Myocyte (in vitro differentiated cells): Measurements from ENCODE around the gene APOO. TPM values are rescaled to one million over a fixed set of nuclear protein-coding genes. Genes with fewer than 3 reads are reported as not detected.

ENCODE experiments used
- DNase-seq: peaks from one replicate; pipeline ENCODE4 v3.0.0-alpha.2; 2012; ENCODE audit warnings: low read depth
- polyA plus RNA-seq: library from polyadenylated mRNA; unstranded; fragments of >200 nt; gene quantifications from one replicate; pipeline ENCODE4 v1.2.1, GENCODE V29; 2012; ENCODE audit warnings: missing spikeins
- total RNA-seq: library from RNA; depleted of rRNA; stranded (reverse); fragments of >200 nt; gene quantifications from 2 replicates; pipeline ENCODE4 v1.2.3, GENCODE V29; 2014

APOO gene
- total RNA-seq = 19.6 and 25.6 TPM in 2 replicates
- 17.9 TPM for polyA plus RNA-seq

DNA sequence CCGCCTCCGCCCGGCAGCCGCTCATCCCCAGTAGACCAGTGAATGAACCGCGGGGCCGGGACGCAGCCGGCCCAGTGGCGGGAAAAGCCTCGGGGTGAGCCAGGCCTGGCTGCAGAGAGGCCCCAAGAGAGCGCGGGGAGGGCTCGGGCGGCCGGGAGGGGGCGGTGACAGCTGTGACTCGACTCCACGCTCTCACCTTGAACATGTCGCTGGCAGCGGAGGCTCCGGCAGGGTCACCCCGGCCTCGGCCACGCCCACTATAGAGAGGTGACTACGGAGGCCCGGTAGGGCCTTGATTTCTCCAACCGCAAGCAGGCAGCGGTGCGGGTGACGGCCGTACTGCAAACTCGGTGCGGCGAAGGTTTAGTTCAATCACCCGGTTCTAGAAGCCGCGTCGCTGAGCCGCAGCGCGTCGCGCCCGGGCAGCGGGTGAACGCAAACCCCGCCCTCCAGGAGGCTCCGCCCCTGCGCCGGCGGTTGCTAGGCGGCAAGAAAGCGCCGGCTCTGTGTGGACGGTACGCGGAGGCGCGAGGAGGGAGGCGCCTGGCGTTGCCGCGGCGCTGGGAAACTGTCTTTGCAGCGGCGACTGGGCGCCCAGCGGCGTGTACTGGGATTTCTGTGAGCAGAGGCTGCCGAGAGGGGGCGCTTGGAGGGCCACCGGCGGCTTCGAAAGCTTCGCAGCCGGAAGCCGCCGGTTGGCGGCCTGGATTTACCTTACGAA lies at the start of gene APOO, which contains the start of gene CXorf58:
Gene APOO, minus strand, starts transcription at position 441 of the 721 bp plus-strand sequence. Its CDS starts 236 bp downstream, at position 205.
Gene CXorf58, plus strand, starts transcription at position 509 of the 721 bp plus-strand sequence. CDS start 2,297 bp downstream, outside the sequence.
- peak; percentile 89 for DNase-seq

DNA sequence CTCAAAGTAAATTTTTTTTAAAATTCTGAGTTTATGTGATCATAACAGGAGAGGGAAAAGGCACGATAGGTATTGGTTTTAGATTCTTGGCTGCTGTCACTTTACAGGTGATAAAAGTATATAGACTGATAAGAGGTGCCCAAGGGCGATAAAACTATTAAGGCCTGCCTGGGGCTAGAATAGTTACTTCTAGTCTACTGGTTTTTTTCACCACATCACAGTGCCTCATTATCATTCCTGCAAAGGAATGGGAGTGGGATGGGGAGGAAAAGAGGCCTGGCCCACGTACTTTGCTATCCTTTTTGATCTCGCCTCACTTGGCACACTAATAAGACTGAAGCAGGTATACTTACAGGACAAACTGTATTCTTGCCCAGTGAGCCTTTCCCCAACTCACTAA lies 46.7 kb upstream of the APOO start:
- DNase-seq = no peak

DNA sequence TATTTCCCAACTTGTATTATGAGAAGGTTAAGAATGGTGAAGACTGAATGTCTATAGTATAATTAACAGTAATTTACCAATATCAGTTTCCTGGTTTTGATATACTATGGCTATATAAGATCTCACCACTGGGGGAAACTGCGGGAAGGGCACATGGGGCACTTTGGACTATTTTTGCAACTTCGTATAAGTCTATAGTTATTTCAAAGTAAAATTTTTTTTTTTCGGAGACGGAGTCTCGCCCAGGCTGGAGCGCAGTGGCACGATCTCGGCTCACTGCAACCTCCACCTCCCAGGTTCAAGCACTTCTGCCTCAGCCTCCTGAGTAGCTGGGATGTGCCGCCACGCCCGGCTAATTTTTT lies 46.2 kb upstream of the APOO start:
- no peak for DNase-seq

DNA sequence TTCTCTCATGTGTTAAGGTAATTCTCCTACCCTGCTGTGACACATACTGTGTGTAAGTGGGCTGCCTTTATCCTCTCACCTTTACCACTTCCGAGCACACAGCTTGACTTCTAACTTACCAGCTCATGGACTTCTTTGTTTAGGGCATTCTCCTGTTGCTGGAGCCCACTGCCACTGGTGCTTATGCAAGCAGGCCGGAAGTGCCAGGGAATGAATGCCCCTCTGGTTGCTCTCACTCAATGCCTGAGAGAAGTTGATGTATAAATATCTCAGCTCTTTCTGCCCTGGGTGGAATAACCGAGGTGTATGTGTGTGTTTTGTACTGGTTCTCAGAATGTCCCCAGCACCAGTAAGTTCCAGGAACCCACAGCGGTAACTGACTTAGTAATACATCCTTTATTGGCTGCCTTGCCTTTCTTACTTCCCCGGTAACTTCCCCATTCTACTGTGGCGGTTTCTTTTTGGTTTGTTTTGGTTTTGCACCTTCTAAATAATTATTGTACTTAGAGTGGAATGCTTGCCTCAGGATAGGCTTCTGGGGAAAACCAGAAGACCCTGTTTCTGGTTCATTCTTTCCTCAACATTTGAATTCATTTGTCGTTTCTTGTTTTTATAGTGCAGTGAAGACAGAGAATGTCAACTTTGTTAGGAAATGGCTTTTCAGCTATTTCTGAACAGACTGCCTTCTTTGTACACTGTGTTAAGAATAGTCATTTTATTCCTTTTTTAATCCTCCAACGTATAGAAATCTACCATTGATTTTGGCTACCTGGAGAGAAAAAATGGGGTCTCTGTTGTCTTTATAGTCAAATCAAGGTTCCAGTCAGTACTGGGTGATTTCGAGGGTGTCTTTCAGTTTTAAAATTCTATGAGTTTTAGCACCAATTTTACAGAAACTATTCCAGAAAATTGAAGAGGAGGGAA lies 45.5 kb upstream of the APOO start:
- DNase-seq = peak; percentile 3

DNA sequence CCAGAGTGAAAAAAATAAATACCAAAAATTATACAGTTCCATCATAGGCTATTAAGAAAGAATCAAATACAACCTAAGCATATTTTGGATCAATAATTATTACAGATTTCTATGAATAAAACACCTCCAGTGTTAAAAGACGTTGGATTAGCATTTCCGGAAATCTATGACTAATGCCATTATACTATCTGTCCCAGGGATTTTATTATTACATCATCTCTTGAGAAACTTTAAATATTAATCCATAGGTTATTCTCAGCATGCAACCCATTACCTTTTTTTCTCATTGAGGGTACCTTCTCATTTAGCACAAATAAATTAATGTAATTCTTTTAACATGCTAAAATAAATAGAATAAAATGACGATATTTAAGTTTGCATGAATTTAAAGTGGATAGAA lies 44.7 kb upstream of the APOO start:
- DNase-seq = no peak

DNA sequence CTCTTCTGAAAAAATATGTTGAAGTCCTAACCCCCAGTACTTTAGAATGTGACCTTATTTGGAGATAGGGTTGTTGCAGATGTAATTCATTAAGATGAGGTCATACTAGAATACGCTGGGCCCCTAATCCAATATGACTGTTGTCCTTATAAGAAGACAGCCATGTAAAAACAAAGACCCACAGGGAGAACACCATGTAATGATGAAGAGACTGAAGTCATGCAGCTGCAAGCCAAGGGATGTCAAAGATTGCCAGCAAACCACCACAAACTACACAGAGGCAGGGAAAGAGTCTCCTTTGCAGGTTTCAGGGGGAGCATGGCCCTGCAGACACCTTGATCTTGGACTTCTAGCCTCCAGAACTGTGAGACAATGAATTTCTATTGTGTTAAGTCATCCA lies 37.5 kb upstream of the APOO start:
- DNase-seq = no peak

DNA sequence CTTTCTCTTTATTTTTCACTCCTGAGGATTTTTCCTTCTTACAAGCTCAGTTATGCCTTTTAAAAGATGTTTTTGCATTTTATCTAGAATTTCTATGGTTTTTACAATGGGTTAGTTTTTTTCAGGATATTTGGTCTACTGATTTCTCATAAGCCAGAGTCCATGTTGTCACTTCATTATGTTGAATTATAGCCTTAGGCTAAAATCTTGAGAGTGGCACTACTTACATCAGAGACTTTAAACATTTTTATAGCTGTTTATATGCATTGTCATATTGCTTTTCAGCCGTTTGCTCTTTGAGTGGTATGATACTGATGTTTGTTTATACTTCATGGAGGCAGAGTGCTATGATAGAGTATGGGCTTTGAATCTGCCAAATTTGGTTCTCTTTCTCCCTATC lies 36.5 kb upstream of the APOO start:
- no peak for DNase-seq

DNA sequence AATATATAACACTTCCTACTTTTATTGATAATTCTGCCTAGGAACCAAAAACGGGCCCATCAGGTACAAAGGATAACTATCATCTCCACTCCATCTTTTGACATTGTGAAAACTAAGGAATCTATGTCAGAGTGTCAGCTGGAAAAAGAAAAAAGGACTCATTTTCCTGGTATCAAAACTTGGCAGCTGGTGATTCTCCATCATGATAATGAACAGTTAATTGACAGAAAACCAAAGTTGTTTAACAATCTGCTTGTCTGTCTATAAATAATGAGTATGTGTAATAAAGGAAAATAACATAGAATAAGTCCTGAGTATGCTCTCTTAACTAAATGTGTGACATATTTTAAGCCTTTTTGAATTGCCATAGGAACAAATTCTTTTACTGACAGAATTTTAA lies 31.5 kb upstream of the APOO start:
- no peak for DNase-seq

DNA sequence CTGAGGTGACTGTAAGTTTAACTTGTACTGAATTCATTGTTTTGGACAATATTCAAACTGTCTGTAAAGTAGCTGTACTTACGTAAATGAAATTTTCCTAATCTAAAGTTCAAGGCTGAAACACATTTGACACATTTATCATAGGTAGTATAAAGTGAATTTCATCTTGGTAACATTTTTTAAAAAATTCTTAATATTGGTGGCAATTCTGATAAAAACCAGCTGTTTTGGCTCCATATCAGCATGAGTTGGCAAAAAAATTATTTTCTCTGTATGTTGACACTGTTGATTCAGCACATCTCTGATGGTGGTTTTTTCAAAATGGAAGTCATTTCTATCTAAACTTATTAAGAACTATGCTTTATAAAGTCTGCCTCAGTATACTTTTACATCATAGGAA lies 31.0 kb upstream of the APOO start:
- no peak for DNase-seq

DNA sequence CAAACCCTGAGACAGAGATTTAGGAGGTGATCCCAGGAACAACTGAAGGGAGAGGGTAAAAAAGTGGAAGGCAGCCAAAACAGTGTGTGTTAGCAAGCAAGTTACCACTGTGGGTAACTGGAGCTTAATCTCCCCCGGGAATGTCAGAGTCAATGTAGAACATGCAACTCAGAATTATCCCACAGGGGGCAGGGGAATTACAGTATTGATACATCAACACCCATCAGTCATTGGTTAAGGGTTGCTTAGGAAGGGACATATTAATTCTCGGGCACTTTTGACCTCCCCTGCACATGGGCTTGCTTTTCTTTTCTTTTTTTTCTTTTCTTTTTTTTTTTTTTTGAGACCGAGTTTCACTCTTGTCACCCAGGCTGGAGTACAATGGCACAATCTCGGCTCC lies 29.4 kb upstream of the APOO start:
- DNase-seq = peak; percentile 14

DNA sequence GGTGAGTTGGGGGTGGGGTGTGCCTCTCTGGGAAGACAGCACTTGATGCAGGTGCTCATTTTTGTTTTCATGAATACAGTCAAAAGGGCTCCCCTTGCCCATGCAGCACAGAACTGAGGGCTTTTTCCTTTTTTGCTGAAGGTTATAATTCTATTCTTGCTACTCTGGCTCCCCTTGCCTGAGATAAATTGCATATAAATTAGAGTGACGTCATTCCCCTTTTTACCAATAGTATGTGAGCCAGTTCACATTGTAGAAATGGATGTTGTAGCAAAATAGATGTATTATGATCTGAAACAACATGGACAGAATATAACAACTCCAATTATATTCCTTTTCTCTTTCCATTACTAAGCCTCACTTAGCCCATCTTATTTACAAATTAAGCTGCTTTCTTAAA lies 28.4 kb upstream of the APOO start:
- DNase-seq = no peak

DNA sequence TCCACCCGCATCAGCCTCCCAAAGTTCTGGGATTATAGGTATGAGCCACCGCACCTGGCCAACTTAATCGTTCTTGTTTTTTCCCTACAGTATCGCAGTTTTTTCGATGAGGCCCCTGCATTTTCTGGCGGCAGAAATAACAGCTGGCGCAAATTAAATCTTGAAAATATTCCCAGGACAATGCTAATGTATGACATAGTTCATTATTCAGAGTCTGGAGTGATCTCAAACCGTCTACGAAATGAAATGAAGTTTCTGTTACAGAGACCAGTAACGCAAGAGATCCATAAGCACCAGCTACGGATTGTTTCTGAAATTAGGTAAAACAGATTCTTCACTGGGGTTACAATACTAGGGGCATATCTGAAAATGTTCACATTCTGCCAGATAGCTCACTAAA lies 27.4 kb upstream of the APOO start:
- DNase-seq = no peak

DNA sequence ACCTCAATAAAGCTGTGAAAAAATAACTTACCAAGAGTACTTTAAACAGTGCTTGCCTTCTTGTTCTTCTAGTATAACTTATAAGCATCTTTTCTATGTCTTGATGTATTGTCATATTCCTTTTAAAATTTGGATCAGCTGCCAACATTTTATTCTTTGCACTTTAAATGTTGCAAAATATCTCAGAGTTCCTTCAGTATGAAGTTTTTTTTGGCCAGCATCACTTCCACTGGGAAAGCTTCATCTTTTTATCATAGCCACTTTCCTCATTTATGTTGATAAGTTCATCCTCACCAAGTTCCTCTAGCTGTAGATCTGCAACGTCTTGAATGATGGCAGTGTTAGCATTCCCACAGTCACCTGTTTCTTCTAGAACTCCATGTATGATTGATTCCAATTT lies 24.3 kb upstream of the APOO start:
- DNase-seq = no peak

DNA sequence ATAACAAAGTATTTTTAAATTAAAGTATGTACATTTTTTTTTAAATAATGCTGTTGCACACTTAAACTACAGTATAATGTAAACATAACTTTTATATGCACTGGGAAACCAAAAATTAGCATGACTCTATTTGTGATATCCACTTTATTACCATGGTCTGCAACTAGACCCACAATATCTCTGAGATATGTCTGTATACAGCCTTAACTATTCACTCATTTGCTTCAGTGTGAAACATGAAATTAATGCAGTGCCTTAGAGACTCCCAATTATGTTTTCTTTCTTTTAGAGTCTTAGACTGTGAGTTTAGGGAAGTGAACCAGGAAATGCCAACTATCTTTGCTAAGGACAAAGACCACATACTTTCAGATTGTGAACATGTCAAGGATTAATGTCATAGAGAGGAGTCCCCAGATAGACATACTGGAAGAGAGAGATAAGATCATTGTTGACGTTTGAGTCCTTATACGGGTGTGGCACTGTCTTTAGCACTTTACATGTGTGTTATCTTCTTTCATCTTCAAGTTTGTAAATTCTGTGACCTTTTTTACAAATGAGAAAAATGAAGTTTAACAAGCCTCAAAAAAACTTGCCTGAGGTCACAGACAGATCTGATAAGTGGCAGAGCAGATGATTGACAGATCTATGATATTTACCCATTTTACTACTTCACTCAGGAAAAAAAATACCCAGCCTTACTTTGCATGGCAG lies 23.3 kb upstream of the APOO start:
- DNase-seq = no peak

DNA sequence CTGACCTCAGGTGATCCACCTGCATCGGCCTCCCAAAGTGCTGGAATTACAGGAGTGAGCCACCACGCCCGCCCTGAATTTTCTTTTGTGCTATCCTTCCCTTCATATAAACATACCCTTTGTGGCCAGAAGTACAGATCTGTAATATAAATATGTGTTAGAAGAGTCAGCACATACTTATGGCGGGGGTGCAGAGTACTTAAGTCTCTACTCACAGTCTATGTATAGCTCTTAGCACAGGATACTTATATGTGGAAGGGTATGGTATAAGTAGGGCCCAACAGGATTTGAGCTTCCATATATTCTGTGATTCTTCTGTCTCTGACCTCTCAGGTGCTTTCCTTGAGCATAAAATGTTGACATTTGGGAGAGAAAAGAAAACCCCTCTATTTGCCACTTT lies 18.3 kb upstream of the APOO start:
- no peak for DNase-seq

DNA sequence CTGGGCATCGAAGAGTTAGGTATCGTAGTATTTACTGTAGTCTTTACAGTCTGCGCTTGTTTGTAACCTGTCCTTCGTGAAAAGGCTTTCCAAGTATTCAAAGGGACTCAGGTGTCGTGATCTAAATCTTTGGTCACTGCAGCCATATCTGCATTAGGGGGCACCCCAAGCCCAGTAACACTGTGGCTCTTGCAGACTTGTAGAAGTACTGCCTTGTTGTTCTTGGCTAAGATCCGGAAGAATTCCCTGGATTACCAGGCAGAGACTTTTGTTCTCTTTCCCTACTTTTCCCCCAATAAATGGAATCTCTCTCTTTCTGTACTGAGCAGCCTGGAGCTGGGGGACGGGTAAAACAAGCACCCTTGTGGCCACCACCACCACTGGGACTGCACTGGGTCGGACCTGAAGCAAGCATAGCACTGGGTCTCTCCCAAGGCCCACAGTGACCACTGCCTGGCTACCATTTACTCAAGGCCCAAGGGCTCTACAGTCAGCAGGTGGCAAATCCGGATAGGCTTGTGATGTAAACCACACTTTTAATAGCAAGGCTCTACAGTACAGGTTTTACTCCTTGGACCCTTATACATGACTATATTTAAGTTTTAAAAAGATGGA lies 12.1 kb upstream of the APOO start:
- DNase-seq = no peak

DNA sequence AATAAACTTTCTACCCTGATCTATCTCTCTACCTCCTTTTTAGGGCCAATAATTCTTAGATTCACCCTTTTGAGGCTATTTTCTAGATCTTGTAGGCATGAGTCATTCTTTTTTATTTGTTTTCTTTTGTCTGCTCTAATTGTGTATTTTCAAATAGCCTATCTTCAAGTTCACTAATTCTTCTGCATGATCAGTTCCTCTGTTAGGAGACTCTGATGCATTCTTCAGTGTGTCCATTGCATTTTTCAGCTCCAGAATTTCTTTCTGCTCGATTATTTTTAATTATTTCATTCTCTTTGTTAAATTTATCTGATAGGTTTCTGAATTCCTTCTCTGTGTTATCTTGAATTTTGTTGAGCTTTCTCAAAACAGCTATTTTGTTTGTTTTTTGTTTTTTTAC lies 11.4 kb upstream of the APOO start:
- no peak for DNase-seq

DNA sequence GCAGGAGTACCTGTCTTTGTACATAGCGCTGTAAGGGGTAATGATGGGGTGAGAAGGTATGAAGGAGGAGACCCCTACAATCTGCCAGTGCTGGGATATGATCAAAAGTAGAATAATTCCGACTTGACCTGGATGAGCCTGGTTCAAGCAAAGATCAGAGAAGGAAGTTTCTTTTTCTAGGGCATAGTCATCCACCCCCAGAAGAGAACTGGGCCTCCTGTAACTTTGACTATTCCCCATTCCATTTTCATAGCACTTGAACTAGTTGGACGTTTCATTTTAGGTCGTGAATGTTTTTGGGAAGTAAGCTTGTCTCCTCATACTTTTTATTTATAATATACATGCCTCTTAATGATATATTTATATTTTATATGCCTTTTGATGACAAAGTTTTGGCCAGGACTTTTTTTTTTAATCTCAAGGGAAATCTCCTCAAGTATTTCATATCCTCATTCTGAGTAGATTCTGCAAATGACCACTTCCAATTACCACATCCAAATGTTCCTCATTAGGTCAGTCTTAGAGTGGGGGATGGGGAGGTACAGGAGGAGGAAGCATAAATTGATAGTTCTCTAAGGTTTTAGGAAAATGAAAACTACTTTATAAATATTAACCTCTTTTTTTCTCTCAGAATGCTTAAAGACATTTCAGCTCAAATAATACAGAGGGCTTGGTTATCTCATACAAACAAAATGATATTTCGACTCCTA lies 3.5 kb upstream of the APOO start:
- DNase-seq = no peak

DNA sequence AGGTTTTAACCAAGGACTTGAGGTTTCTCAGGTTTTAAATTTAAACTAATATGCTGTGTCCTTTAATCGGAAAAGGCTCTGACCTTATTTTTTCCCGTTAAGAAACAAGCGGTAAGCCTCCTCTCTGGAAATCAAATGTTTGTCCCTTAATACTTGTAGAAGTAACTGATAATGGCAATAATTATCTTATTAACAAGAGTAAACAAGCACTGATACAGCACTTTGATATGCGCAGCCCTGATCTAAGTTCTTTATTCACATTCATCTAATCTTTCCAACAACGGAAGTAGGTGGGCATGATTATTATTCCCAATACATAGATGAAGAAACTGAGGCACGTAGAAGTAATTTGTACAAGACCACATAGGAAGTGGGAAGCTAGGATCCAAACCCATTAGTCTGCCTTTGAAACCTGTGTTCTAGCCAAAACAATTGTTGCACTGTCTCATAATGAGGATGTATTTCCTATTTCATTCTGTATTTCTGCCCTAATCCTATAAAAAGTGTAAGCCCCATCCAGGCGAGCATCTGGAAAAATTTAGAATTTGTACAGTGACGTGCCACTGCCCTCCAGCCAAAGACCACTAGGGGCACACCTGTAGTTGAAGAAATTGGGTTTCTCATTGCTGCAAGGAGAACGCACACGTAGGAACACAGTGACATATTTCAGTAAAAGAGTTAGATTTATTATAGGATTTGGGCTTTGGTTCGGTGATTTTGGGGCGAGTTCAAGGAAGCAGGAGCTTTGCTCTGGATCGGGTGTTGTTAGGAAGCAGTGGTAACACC lies 674 bp upstream of the APOO start:
- no peak for DNase-seq

DNA sequence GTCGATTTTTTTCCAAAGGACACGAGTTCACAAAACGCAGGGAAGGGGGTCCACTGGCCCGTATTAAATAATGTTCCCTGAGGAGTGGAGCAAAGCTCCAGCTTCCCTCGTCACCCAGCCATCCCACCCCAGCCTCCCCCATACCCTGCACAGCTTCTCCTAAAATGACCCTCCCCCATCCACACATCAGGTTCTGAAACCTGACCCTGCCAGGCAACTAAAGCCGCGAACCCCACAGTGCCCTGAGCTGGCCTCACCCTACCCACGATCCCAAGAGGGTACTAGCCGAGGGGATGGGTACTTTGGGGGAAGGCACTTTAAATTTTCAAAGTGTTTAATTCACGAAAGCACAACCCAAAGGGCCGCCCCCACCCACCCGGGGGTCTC lies 634 bp downstream of the APOO start:
- DNase-seq = no peak
